PFSK-1 (cell line): ENCODE data around the gene RUBCN.

Experiments
- POLR2AphosphoS5 ChIP-seq: IDR thresholded peaks from 2 replicates; pipeline ENCODE4 v1.6.1; 2012; ENCODE audit warnings: low read depth, mild to moderate bottlenecking, control low read depth, low read length, moderate library complexity
- SIN3A ChIP-seq: IDR thresholded peaks from 2 replicates; pipeline ENCODE4 v1.6.1; 2012; ENCODE audit warnings: mild to moderate bottlenecking, low read length, moderate library complexity, borderline replicate concordance; ENCODE audit not compliant: insufficient read depth
- TF ChIP-seq, protein P1 (sequence below), 2 experiments: IDR thresholded peaks; 2 replicates each; pipeline versions ENCODE4 v1.6.1 to v1.8.0; 2011 to 2012; ENCODE audit warnings: low read depth in 2 of 2, low read length in 2 of 2, control low read depth in 1 of 2, inconsistent platforms in 1 of 2, mild to moderate bottlenecking in 1 of 2, moderate library complexity in 1 of 2; ENCODE audit not compliant: insufficient read depth in 1 of 2

DNA sequence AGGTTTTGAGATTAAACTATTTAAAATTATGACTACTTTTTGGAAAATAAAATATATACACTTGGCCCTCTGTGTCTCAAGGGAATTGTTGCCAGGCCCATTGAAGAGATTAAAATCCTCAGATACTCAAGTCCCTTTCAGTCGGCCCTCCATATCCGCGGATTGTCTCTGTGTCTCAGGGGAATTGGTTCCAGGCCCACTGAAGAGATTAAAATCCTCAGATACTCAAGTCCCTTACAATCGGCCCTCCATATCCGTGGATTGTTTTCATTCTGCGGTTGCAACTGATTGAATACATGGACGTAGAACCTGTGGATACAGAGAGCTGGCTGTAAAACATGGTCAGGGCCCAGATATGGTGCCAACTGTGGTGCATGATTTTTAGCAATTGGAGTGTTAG lies 38.6 kb upstream of the RUBCN start:
- no peak for TF ChIP-seq POLR2AphosphoS5
- TF ChIP-seq, protein P1, sequence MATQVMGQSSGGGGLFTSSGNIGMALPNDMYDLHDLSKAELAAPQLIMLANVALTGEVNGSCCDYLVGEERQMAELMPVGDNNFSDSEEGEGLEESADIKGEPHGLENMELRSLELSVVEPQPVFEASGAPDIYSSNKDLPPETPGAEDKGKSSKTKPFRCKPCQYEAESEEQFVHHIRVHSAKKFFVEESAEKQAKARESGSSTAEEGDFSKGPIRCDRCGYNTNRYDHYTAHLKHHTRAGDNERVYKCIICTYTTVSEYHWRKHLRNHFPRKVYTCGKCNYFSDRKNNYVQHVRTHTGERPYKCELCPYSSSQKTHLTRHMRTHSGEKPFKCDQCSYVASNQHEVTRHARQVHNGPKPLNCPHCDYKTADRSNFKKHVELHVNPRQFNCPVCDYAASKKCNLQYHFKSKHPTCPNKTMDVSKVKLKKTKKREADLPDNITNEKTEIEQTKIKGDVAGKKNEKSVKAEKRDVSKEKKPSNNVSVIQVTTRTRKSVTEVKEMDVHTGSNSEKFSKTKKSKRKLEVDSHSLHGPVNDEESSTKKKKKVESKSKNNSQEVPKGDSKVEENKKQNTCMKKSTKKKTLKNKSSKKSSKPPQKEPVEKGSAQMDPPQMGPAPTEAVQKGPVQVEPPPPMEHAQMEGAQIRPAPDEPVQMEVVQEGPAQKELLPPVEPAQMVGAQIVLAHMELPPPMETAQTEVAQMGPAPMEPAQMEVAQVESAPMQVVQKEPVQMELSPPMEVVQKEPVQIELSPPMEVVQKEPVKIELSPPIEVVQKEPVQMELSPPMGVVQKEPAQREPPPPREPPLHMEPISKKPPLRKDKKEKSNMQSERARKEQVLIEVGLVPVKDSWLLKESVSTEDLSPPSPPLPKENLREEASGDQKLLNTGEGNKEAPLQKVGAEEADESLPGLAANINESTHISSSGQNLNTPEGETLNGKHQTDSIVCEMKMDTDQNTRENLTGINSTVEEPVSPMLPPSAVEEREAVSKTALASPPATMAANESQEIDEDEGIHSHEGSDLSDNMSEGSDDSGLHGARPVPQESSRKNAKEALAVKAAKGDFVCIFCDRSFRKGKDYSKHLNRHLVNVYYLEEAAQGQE (IDR thresholded peaks at IDR 0.05; ENCODE audit: insufficient read depth in 1 of 2, low read depth in 2 of 2, low read length in 2 of 2) = no peak
- TF ChIP-seq SIN3A = no peak
